Peyer's patch (tissue), 4 donors: ENCODE measurements around the gene ATXN1.

Experiments used
- POLR2A ChIP-seq, 2 donors: fragments of 450-650 bp; IDR thresholded peaks; one replicate each; pipeline ENCODE4 v1.5.1; 2017; ENCODE audit warnings: antibody characterized with exemption in 2 of 2, mild to moderate bottlenecking in 2 of 2, moderate library complexity in 2 of 2
- TF ChIP-seq, protein P1 (sequence below), 6 experiments: fragments of 450-650 bp in 4 of 6; fragments of 200-600 bp in 2 of 6; sonication (generic) in 1 of 6; IDR thresholded peaks; one replicate each; pipeline ENCODE4 v1.5.1; 2017 to 2019; ENCODE audit warnings: antibody characterized with exemption in 6 of 6, mild to moderate bottlenecking in 3 of 6, moderate library complexity in 1 of 6

DNA sequence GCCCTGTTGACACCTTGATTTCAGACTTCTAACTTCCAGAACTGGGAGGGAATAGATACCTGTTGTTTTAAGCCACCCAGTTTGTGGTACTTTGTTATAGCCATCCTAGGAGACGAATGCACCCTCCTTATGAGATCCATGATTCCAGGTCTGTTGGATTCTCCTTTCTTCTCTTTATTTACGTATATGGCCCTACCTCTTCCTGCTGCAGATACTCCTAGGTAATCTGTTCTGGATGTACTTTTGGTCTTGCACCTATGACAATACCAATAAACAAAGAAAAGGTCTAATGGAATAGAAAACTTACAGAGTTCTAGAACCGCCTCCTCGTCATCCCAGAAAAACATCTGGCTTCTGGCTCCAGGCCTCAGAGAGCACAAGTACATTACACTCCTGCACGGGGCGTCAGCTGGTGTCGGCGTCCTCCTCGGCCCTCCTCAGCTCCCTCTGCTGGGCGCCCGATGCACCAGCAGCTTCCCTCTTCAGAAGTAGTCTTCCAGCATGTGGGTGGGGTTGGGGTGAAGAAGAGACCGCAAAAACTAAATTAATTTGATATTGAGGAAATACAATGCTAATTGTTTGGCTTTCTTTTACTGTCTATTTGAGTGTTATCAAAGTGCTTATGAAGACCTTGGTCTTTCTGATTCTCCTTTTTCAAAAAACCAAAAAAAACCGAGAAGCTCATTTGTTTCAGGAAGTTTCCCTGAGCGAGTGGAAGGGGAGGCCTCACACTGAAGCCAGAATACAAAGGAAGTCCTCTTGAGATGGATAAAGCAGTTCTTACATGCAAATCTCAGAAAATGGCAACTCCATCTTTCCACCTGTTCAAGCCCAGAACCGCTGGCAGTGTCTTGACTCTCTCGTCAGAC, 9.7 kb upstream of the ATXN1 start:
- TF ChIP-seq, protein P1, sequence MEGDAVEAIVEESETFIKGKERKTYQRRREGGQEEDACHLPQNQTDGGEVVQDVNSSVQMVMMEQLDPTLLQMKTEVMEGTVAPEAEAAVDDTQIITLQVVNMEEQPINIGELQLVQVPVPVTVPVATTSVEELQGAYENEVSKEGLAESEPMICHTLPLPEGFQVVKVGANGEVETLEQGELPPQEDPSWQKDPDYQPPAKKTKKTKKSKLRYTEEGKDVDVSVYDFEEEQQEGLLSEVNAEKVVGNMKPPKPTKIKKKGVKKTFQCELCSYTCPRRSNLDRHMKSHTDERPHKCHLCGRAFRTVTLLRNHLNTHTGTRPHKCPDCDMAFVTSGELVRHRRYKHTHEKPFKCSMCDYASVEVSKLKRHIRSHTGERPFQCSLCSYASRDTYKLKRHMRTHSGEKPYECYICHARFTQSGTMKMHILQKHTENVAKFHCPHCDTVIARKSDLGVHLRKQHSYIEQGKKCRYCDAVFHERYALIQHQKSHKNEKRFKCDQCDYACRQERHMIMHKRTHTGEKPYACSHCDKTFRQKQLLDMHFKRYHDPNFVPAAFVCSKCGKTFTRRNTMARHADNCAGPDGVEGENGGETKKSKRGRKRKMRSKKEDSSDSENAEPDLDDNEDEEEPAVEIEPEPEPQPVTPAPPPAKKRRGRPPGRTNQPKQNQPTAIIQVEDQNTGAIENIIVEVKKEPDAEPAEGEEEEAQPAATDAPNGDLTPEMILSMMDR (IDR thresholded peaks at IDR 0.05), result peak; percentile 79 to 94 (median 88)
- no peak for TF ChIP-seq POLR2A (IDR thresholded peaks at IDR 0.05)
